EH (cell line): Measurements from ENCODE around the gene CMKLR1.

ENCODE experiments used
- DNase-seq: peaks from one replicate; pipeline ENCODE4 v3.0.0-alpha.2; 2015; ENCODE audit warnings: low read depth

The CMKLR1 gene

GRCh38 chr12:108361606-108362005 is 22.5 kb upstream of the CMKLR1 start:
- no peak for DNase-seq

- peak; percentile 6 for DNase-seq
Observed at GRCh38 chr12:108360487-108360886, 21.4 kb upstream of the CMKLR1 start.

DNA sequence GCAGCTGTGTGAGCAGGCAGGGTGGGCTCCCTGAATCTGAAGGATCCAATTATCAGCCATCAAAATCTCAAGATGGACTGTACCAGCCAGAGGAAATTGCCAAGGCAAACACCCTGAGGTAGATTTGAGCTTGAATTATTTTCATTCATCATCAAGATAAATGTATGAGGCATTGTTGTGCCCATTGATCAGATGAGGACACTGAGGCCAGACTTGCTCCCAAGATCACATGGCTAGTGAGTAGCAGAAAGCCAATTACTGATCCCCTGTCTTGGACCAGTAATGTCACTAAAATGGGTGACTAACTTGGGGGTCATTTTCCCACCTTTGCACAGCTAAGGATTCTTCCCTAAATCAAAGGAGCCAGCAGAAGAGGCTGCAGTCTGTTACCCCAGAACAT is 20.9 kb upstream of the CMKLR1 start:
- no peak for DNase-seq

GRCh38 chr12:108358580-108358965 is 19.5 kb upstream of the CMKLR1 start:
- no peak for DNase-seq

DNA sequence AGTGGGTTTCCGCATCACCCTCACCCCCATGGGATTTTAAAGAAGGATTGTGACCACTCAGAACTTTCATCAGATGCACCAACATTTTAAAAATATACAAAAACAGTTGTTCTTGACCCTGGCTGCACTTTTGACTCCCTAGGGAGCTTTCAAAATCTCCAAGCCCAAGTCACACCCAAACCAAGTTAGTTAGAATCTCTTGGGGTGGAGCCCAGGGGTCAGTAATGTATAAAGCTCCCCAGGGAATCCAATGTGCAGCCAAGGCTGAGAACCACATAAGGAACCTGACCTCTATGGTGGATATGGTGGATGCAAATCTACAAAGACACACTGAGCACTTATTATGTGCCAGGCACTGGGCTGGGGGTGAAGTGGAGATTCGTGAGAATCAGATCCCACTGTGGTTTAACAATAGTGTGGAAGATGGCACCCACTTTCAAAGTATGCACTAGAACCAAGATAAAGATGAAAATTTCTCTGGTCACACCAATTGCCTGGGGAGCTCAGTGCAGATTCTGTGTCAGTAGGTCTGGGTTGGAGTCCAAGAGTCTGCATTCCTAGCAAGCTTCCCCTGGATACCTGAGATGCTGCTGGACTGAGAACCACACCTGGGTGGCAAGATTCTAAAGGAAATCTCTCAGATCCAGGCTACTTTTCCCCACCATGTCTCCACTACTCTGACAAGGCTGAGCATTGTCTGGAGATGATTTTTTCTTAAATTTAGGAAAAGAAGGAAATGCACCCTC is 18.9 kb upstream of the CMKLR1 start:
- DNase-seq: no peak

- DNase-seq: no peak
Observed at GRCh38 chr12:108356835-108357806, 18.0 kb upstream of the CMKLR1 start.

DNA sequence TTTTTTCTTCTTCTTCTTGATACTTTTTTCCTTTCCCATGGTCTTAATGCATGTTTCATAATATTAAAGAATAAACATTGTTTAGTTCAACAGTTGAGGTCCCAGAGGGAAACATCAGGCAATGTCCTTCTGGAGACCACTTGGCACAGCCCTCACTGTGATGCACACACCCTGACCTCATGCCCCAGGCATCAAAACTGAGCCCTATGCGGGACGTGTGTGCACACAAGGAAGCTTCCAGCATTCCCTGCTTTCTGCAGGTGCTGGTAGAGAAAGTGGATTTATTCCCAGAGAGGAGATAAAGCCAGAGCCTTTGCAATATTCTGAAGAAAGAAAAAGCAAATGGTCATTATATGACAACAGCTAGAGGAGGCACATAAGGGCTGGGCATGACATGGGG is 16.0 kb upstream of the CMKLR1 start:
- no peak for DNase-seq

- DNase-seq: no peak
Observed at GRCh38 chr12:108352591-108352990, 13.5 kb upstream of the CMKLR1 start.

- DNase-seq: no peak
Observed at GRCh38 chr12:108350511-108350910, 11.4 kb upstream of the CMKLR1 start.

DNA sequence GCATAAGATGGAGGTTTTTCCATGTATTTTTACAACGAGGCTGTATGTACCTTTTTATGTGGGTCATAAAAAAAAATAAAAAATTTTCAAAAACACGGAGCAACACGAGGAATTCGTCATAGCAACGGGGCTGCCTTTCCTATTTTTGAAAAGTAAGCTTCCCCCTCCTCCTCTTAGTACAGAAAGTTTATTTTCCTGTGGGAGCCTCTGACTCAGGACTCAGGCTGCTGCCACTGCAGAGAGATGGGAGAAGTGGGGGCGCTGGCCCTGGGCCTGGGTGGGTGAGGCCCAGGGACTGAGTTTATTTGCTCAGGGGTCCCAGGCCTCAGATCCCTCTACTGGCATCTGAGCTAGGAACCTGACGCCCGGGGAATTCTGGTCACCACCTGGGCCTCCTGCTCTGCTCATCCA is 10.2 kb upstream of the CMKLR1 start:
- DNase-seq: no peak

DNA sequence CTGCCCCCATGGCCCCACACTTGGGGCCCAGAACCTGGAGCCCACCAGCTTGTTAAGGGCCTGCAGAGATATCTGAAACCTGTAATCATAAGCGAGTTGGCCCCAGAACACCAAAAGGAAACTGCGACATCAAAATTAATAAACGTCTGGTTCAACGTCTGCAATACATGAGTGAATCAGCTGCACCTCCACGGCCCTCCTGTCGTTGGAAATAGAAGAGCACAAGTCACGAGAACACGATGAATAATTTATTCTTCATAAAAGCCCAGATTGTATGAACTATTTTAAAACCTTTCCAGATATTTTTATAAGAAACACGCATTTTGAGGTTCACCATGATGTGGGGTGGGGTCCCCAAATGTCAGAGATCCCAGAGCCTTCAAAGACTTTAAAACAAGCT is 9.7 kb upstream of the CMKLR1 start:
- DNase-seq: no peak

DNA sequence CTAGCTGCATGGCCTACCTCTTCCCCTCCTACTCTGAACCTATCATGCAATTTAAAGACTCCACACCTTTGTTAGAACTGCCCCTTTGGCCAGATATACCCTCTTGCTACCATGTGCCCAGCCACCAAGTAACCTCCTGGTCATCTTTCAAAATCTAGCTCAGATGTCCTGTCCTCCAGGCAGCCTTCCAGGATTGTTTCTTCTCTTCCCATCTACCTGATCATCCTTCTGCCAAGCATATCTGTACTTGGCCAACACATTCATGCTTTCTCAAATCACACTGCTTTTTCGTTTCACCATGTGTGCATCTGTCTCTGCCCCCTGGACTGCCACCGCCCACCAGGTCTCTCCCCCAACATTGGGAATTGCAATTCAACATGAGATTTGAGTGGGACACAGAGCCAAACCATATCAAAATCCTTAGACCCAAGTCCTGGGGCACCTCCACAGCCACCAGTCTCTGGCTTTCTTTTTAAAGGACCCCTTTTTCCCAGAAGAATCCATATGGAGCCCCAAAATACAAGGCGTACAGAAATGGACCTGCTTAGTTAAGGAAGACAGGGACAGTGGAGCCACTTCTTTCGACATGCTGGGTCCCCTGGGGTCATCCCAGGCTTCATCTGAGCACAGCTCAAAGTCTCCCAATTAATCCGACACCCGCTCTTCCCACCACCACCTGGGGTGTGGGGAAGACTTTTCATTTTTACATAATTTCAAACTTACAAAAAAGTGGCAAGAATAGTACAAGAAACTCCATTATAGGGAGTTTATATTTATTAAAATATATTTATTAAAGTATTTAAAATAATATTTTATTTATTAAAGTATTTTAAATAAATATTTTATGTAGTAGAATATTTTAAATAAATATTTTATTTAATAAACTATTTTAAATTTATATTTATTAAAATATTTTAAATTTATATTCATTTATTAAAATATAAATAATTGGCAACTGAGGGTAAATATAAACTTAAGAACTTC is 7.9 kb upstream of the CMKLR1 start:
- no peak for DNase-seq

- DNase-seq: no peak
Observed at GRCh38 chr12:108345716-108346633, 6.9 kb upstream of the CMKLR1 start.

DNA sequence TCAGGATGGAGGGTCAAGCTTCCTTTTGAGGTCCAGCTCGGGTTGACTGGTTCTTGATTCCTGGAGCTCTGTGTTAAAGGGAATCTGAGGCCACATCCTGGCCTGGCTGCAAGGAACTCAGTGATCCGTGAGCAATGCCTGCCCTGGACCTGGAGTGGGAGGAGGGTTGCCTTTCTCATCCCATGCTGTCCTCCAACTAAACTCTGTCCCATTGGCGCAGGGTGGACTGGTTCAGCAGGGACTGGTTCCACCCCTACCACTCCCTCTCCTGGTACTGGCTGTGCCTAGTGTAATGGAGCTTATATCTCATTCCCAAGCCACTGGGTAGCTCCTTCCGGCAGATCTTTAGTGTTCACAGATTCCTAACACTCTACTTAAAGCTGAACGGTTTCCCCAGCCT is 3.9 kb upstream of the CMKLR1 start:
- no peak for DNase-seq

DNA sequence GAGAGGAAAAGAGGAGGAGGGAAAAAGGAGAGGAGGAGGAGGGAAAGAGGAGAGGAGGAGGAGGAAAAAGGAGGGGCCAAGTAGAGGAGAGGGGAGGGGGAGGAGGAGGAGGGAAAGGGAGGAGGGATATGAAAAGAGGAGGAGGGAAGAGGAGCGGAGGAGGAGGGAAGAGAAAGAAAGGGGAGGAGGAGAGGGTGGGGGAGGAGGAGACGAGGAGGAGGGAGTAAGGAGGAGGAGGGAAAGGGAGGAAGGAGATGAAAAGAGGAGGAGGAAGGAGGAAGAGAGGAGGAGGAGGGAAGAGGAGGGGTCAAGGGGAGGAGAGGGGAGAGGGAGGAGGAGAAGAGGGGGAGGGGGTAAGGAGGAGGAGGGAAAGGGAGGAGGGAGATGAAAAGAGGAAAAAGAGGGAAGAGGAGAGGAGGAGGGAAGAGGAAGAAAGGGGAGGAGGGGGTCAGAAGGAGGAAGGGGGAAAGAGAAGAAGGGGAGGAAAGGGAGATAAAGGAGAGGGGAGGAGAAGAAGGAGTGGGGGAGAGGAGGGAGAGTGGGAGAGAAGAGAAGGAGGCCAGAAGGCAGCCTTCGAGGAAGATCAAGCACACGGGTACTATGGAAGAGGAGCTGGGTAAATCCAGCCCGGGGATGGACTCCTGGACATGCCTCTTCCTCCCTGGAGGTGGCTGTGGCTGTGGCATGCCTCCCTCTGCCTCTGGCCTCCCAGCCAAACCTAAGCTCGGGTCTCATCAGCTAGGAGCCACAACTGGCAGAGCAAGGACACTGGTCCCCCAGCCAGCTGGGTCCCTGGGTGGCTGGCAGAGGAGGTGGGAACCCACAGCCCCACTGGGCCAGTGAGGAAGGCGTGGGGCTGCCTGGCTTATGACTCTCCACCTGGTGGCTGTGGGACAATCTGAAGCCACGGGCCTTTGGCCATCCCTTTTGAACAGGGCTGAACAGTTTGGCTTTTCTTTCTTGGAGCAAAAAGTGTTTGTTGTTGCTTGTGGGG is 3.0 kb upstream of the CMKLR1 start:
- DNase-seq: no peak

- no peak for DNase-seq
Observed at GRCh38 chr12:108341356-108341755, 2.2 kb upstream of the CMKLR1 start.

- DNase-seq: no peak
Observed at GRCh38 chr12:108340037-108340436, 926 bp upstream of the CMKLR1 start.

DNA sequence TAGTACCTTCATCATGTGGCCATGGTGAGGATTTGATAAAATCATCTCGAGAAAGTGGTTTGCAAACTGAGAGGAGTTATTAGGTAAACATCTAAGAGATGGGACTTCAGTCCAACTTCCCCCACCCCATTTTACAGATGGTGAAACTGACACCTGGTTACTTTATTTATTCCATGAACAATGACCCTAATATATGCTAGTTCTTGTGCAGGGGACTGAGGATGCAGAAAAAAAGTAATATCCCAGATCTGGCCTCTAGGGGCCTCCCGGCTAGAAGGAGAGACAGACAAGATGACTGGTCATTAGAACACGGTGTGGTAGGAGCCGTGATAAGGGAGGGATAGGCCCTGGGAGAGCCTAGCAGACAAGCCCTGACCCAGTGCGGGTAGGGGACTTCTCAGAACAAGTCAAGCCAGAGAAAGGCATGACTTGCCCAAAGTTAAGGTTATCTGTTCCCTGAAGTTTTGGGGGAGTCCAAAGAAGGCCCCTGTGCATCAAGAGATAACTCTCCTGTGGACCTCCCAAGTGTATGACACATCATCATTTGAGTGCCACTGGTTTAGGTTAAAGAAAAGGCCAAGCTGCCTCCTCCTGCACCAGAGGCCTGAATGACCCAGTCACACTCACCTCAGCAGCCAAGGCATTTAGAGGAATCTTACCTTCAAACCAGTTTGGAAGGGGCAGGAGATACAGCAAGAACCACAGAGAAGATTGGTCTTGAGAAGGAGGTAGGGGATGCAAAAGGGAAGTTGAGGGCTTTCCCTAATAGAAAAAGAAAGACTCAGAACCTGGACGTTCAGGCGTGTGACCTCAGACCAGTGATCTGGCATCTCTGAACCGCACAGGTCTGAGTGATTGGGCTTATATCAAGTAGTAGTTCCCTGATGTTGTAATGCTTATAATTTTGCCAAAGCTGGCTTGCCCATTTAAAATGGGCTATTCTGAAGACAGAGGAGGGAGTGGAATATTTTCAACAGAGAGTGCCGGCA is 1.6 kb downstream of the CMKLR1 start:
- peak; percentile 23 for DNase-seq
